ENCODE results near the gene KPTN.

The KPTN gene

GRCh38 chr19:47483200-47483599 lies 819 bp downstream of the KPTN start:
- H3K4me3 ChIP-seq (ENCODE audit: low read depth in 1 of 2, low read length in 1 of 2) = peak overlapping the region in 1 of 2 experiments; percentile 73
- H3K9me3 ChIP-seq = no peaks in the 10 kb centered on the region
- H3K36me3 ChIP-seq = peaks cover 14% of the 10 kb centered on the region
- TF ChIP-seq CTCF (IDR thresholded peaks at IDR 0.05) = no peak
- peaks cover 13 to 15% of the 10 kb centered on the region in 2 experiments for H3K4me1 ChIP-seq (ENCODE audit: control insufficient read depth in 1 of 2, insufficient read depth in 1 of 2, low read depth in 1 of 2, low read length in 1 of 2)
- H3K27ac ChIP-seq = peak overlapping the region; percentile 88
- peaks cover 22% of the 10 kb centered on the region for H3K27me3 ChIP-seq

GRCh38 chr19:47481460-47482052 lies 2.5 kb downstream of the KPTN start:
- no peak for TF ChIP-seq CTCF (IDR thresholded peaks at IDR 0.05)
- peaks cover 13 to 15% of the 10 kb centered on the region in 2 experiments for H3K4me1 ChIP-seq (ENCODE audit: control insufficient read depth in 1 of 2, insufficient read depth in 1 of 2, low read depth in 1 of 2, low read length in 1 of 2)
- H3K27ac ChIP-seq = no peak overlapping the region
- H3K4me3 ChIP-seq (ENCODE audit: low read depth in 1 of 2, low read length in 1 of 2) = no peak overlapping the region
- H3K9me3 ChIP-seq = no peaks in the 10 kb centered on the region
- no peaks in the 10 kb centered on the region for H3K36me3 ChIP-seq
- H3K27me3 ChIP-seq = peaks cover 22% of the 10 kb centered on the region

GRCh38 chr19:47480658-47481057 lies 3.4 kb downstream of the KPTN start:
- no peak overlapping the region for H3K27ac ChIP-seq
- peaks cover 13 to 15% of the 10 kb centered on the region in 2 experiments for H3K4me1 ChIP-seq (ENCODE audit: control insufficient read depth in 1 of 2, insufficient read depth in 1 of 2, low read depth in 1 of 2, low read length in 1 of 2)
- H3K9me3 ChIP-seq = no peaks in the 10 kb centered on the region
- no peaks in the 10 kb centered on the region for H3K36me3 ChIP-seq
- peaks cover 22% of the 10 kb centered on the region for H3K27me3 ChIP-seq
- no peak for TF ChIP-seq CTCF (IDR thresholded peaks at IDR 0.05)
- H3K4me3 ChIP-seq (ENCODE audit: low read depth in 1 of 2, low read length in 1 of 2) = no peak overlapping the region

GRCh38 chr19:47479701-47480503 lies 4.1 kb downstream of the KPTN start:
- Histone ChIP-seq H3K27ac (no peak overlapping the region), H3K36me3 (no peaks in the 10 kb centered on the region), H3K4me3 (ENCODE audit: low read depth in 1 of 2, low read length in 1 of 2) (no peak overlapping the region), H3K27me3 (peaks cover 22% of the 10 kb centered on the region), H3K4me1 (ENCODE audit: control insufficient read depth in 1 of 2, insufficient read depth in 1 of 2, low read depth in 1 of 2, low read length in 1 of 2) (peaks cover 12 to 15% of the 10 kb centered on the region in 2 experiments), H3K9me3 (no peaks in the 10 kb centered on the region)
- TF ChIP-seq CTCF (IDR thresholded peaks at IDR 0.05) = no peak

- Histone ChIP-seq H3K9me3 (no peaks in the 10 kb centered on the region), H3K36me3 (no peaks in the 10 kb centered on the region), H3K27me3 (peaks cover 38% of the 10 kb centered on the region), H3K27ac (no peak overlapping the region), H3K4me3 (ENCODE audit: low read depth in 1 of 2, low read length in 1 of 2) (no peak overlapping the region), H3K4me1 (ENCODE audit: control insufficient read depth in 1 of 2, insufficient read depth in 1 of 2, low read depth in 1 of 2, low read length in 1 of 2) (no peaks in the 10 kb centered on the region)
- TF ChIP-seq CTCF (IDR thresholded peaks at IDR 0.05) = no peak
These were observed 7.5 kb downstream of the KPTN start for GRCh38 chr19:47476438-47476972.

All from neutrophil (primary cell).